ENCODE data around the gene UBE2E1.

GRCh38 chr3:23867838-23868237, 62.1 kb downstream of the UBE2E1 start:
- TF ChIP-seq EZH2 (IDR thresholded peaks at IDR 0.05; ENCODE audit: insufficient read depth, poor library complexity, severe bottlenecking) (no peak), EZH2phosphoT487 (IDR thresholded peaks at IDR 0.05; ENCODE audit: insufficient read depth, low read depth) (no peak)

All from GM23248 (cell line).